ENCODE results near the gene DNAH8. TPM values are rescaled to one million over a fixed set of nuclear protein-coding genes. Genes with fewer than 3 reads are reported as not detected.
A peak's percentile ranks its signal among the peaks of the same experiment; 100 is the strongest.

DNAH8 gene
- total RNA-seq, 1 donor from 2014 or later, result 0.05 TPM

- H3K27ac Mint-ChIP-seq (ENCODE audit: unreplicated experiment), result no peak overlapping the region
- TF ChIP-seq CTCF (conservative IDR thresholded peaks at IDR 0.05), result no peak
- no peak overlapping the region for H3K4me3 Mint-ChIP-seq
- peaks cover 16% of the 10 kb centered on the region for H3K27me3 Mint-ChIP-seq (ENCODE audit: low read depth)
- no peaks in the 10 kb centered on the region for H3K36me3 Mint-ChIP-seq (ENCODE audit: low read depth)
- DNase-seq (ENCODE audit: low read depth, low spot score), result no peak
- no peaks in the 10 kb centered on the region for H3K4me1 Mint-ChIP-seq
- H3K9me3 Mint-ChIP-seq, result no peaks in the 10 kb centered on the region
These were observed 144.9 kb downstream of the DNAH8 start for GRCh38 chr6:38860041-38860440.

- H3K27ac Mint-ChIP-seq (ENCODE audit: unreplicated experiment), result no peak overlapping the region
- TF ChIP-seq CTCF (conservative IDR thresholded peaks at IDR 0.05), result no peak
- H3K4me1 Mint-ChIP-seq, result no peaks in the 10 kb centered on the region
- H3K4me3 Mint-ChIP-seq, result no peak overlapping the region
- H3K9me3 Mint-ChIP-seq, result no peaks in the 10 kb centered on the region
- H3K27me3 Mint-ChIP-seq (ENCODE audit: low read depth), result peaks cover 5% of the 10 kb centered on the region
- no peaks in the 10 kb centered on the region for H3K36me3 Mint-ChIP-seq (ENCODE audit: low read depth)
- no peak for DNase-seq (ENCODE audit: low read depth, low spot score)
These were observed 146.9 kb downstream of the DNAH8 start for GRCh38 chr6:38861926-38862401.

- H3K27ac Mint-ChIP-seq (ENCODE audit: unreplicated experiment), result no peak overlapping the region
- H3K4me3 Mint-ChIP-seq, result no peak overlapping the region
- peaks cover 13% of the 10 kb centered on the region for H3K27me3 Mint-ChIP-seq (ENCODE audit: low read depth)
- no peak for TF ChIP-seq CTCF (conservative IDR thresholded peaks at IDR 0.05)
- H3K9me3 Mint-ChIP-seq, result no peaks in the 10 kb centered on the region
- DNase-seq (ENCODE audit: low read depth, low spot score), result no peak
- no peaks in the 10 kb centered on the region for H3K4me1 Mint-ChIP-seq
- H3K36me3 Mint-ChIP-seq (ENCODE audit: low read depth), result no peaks in the 10 kb centered on the region
These were observed 150.5 kb downstream of the DNAH8 start for GRCh38 chr6:38865521-38866174.

- no peak for TF ChIP-seq CTCF (conservative IDR thresholded peaks at IDR 0.05)
- no peak for DNase-seq (ENCODE audit: low read depth, low spot score)
- Mint-ChIP-seq H3K9me3 (no peaks in the 10 kb centered on the region), H3K27ac (ENCODE audit: unreplicated experiment) (no peak overlapping the region), H3K27me3 (ENCODE audit: low read depth) (peaks cover 17% of the 10 kb centered on the region), H3K4me3 (no peak overlapping the region), H3K4me1 (no peaks in the 10 kb centered on the region), H3K36me3 (ENCODE audit: low read depth) (no peaks in the 10 kb centered on the region)
These were observed 152.6 kb downstream of the DNAH8 start for GRCh38 chr6:38867726-38868125.

GRCh38 chr6:38871741-38872568, 156.8 kb downstream of the DNAH8 start:
- Mint-ChIP-seq H3K4me1 (no peaks in the 10 kb centered on the region), H3K36me3 (ENCODE audit: low read depth) (no peaks in the 10 kb centered on the region), H3K4me3 (no peak overlapping the region), H3K9me3 (no peaks in the 10 kb centered on the region), H3K27ac (ENCODE audit: unreplicated experiment) (no peak overlapping the region), H3K27me3 (ENCODE audit: low read depth) (peaks cover 15% of the 10 kb centered on the region)
- DNase-seq (ENCODE audit: low read depth, low spot score), result peak; percentile 77
- peak; percentile 92 for TF ChIP-seq CTCF (conservative IDR thresholded peaks at IDR 0.05)
